Neural progenitor cell (in vitro differentiated cells): Measurements from ENCODE around the gene CALHM2. TPM values are rescaled to one million over a fixed set of nuclear protein-coding genes. Genes with fewer than 3 reads are reported as not detected.
A peak's percentile ranks its signal among the peaks of the same experiment; 100 is the strongest.

Experiments
- DNase-seq: peaks from one replicate; pipeline ENCODE4 v3.0.0-alpha.2; 2016; ENCODE audit warnings: low spot score
- H2AFZ ChIP-seq: fragments of 200-600 bp; sonication (generic); replicated peaks from 2 replicates; pipeline ENCODE4 v1.6.1; 2016; ENCODE audit warnings: antibody characterized with exemption
- H3F3A ChIP-seq: fragments of 200-600 bp; sonication (generic); 2 replicates; pipeline ENCODE4 v1.6.1; 2016; ENCODE audit warnings: antibody characterized with exemption, low read depth
- H3K27ac ChIP-seq: fragments of 200-600 bp; sonication (generic); 2 replicates; pipeline ENCODE4 v1.5.1; 2016; ENCODE audit warnings: mild to moderate bottlenecking
- H3K27me3 ChIP-seq: fragments of 200-600 bp; sonication (generic); 2 replicates; pipeline ENCODE4 v1.6.1; 2016; ENCODE audit warnings: mild to moderate bottlenecking, moderate library complexity
- H3K36me3 ChIP-seq: fragments of 200-600 bp; sonication (generic); 2 replicates; pipeline ENCODE4 v1.5.1; 2016
- H3K4me1 ChIP-seq: fragments of 200-600 bp; sonication (generic); 2 replicates; pipeline ENCODE4 v1.6.1; 2016; ENCODE audit warnings: mixed run types
- H3K4me2 ChIP-seq: fragments of 200-600 bp; sonication (generic); 2 replicates; pipeline ENCODE4 v1.6.1; 2016
- H3K4me3 ChIP-seq: fragments of 200-600 bp; sonication (generic); 2 replicates; pipeline ENCODE4 v1.5.1; 2016
- H3K79me2 ChIP-seq: fragments of 200-600 bp; sonication (generic); 2 replicates; pipeline ENCODE4 v1.6.1; 2016; ENCODE audit warnings: low read depth
- H3K9ac ChIP-seq: fragments of 200-600 bp; sonication (generic); 2 replicates; pipeline ENCODE4 v1.6.1; 2016
- H3K9me3 ChIP-seq: fragments of 200-600 bp; sonication (generic); 2 replicates; pipeline ENCODE4 v1.5.1; 2016; ENCODE audit warnings: low read depth
- H4K20me1 ChIP-seq: fragments of 200-600 bp; sonication (generic); 2 replicates; pipeline ENCODE4 v1.6.1; 2016; ENCODE audit warnings: low read depth
- H3K27ac Mint-ChIP-seq: 3 replicates; pipeline ENCODE4 v1.8.0; 2021; ENCODE audit warnings: mixed read lengths
- H3K27me3 Mint-ChIP-seq: 2 replicates; pipeline ENCODE4 v1.8.0; 2022; ENCODE audit warnings: low read depth, mild to moderate bottlenecking, inconsistent platforms, moderate library complexity, mixed read lengths; ENCODE audit not compliant: insufficient read depth
- H3K36me3 Mint-ChIP-seq: 3 replicates; pipeline ENCODE4 v1.8.0; 2021; ENCODE audit warnings: mixed read lengths
- H3K4me1 Mint-ChIP-seq: 3 replicates; pipeline ENCODE4 v1.8.0; 2021; ENCODE audit warnings: mixed read lengths
- H3K4me3 Mint-ChIP-seq: 3 replicates; pipeline ENCODE4 v1.8.0; 2021; ENCODE audit warnings: mild to moderate bottlenecking, moderate library complexity, mixed read lengths
- H3K9me3 Mint-ChIP-seq: 3 replicates; pipeline ENCODE4 v1.8.0; 2020; ENCODE audit warnings: mixed read lengths
- CTCF ChIP-seq: fragments of 200-600 bp; sonication (generic); IDR thresholded peaks from 2 replicates; pipeline ENCODE4 v1.5.1; 2017; ENCODE audit warnings: antibody characterized with exemption, mild to moderate bottlenecking
- EZH2 ChIP-seq: fragments of 200-600 bp; sonication (generic); IDR thresholded peaks from 2 replicates; pipeline ENCODE4 v1.6.1; 2017; ENCODE audit warnings: antibody characterized with exemption, mild to moderate bottlenecking, moderate library complexity
- EZH2phosphoT487 ChIP-seq: fragments of 200-600 bp; sonication (generic); IDR thresholded peaks from 2 replicates; pipeline ENCODE4 v1.6.1; 2017; ENCODE audit warnings: antibody characterized with exemption
- total RNA-seq: library from RNA; depleted of rRNA; stranded (reverse); fragments of >200 nt; gene quantifications from 2 replicates; pipeline ENCODE4 v1.2.3, GENCODE V29; 2015; ENCODE audit warnings: low replicate concordance

Gene CALHM2
- total RNA-seq, 1 donor from 2014 or later: not detected

- Histone ChIP-seq H3K36me3 (no peaks in the 10 kb centered on the region), H3K4me2 (no peak overlapping the region), H3K27me3 (no peaks in the 10 kb centered on the region), H4K20me1 (no peaks in the 10 kb centered on the region), H3K4me3 (no peak overlapping the region), H3K4me1 (no peaks in the 10 kb centered on the region), H3K9ac (no peak overlapping the region), H2AFZ (peak overlapping the region; percentile 42), H3K9me3 (no peaks in the 10 kb centered on the region), H3F3A (peaks cover 2% of the 10 kb centered on the region), H3K79me2 (no peaks in the 10 kb centered on the region), H3K27ac (no peak overlapping the region)
- Mint-ChIP-seq H3K27me3 (peaks cover 3% of the 10 kb centered on the region), H3K4me1 (peaks cover 9% of the 10 kb centered on the region), H3K4me3 (no peak overlapping the region), H3K27ac (peak overlapping the region; percentile 26), H3K9me3 (no peaks in the 10 kb centered on the region), H3K36me3 (no peaks in the 10 kb centered on the region)
- no peak for DNase-seq
- TF ChIP-seq CTCF (no peak), EZH2phosphoT487 (no peak), EZH2 (no peak)
Observed at GRCh38 chr10:103470761-103471653, 18.8 kb upstream of the CALHM2 start.

- no peaks in the 10 kb centered on the region for H3K9me3 ChIP-seq
- H3K9me3 Mint-ChIP-seq: no peaks in the 10 kb centered on the region
- no peak overlapping the region for H3K4me3 ChIP-seq
- H3K36me3 Mint-ChIP-seq: no peaks in the 10 kb centered on the region
- no peaks in the 10 kb centered on the region for H3K79me2 ChIP-seq
- H3K27ac Mint-ChIP-seq: no peak overlapping the region
- no peaks in the 10 kb centered on the region for H3K4me1 ChIP-seq
- TF ChIP-seq CTCF (no peak), EZH2 (no peak), EZH2phosphoT487 (no peak)
- H3K9ac ChIP-seq: no peak overlapping the region
- H4K20me1 ChIP-seq: no peaks in the 10 kb centered on the region
- no peak overlapping the region for H3K27ac ChIP-seq
- H3K4me3 Mint-ChIP-seq: no peak overlapping the region
- H3F3A ChIP-seq: no peaks in the 10 kb centered on the region
- H3K4me1 Mint-ChIP-seq: peaks cover 9% of the 10 kb centered on the region
- H3K36me3 ChIP-seq: no peaks in the 10 kb centered on the region
- H3K27me3 ChIP-seq: no peaks in the 10 kb centered on the region
- H2AFZ ChIP-seq: no peak overlapping the region
- DNase-seq: no peak
- H3K27me3 Mint-ChIP-seq: peaks cover 3% of the 10 kb centered on the region
- H3K4me2 ChIP-seq: no peak overlapping the region
Observed at GRCh38 chr10:103469201-103469600, 17.0 kb upstream of the CALHM2 start.

GRCh38 chr10:103467406-103467805, 15.2 kb upstream of the CALHM2 start:
- DNase-seq: no peak
- Histone ChIP-seq H4K20me1 (no peaks in the 10 kb centered on the region), H3K27ac (no peak overlapping the region), H3K9me3 (no peaks in the 10 kb centered on the region), H3K27me3 (no peaks in the 10 kb centered on the region), H3K36me3 (no peaks in the 10 kb centered on the region), H3K79me2 (no peaks in the 10 kb centered on the region), H3K9ac (no peak overlapping the region), H3K4me2 (no peak overlapping the region), H3K4me3 (no peak overlapping the region), H3F3A (no peaks in the 10 kb centered on the region), H2AFZ (no peak overlapping the region), H3K4me1 (no peaks in the 10 kb centered on the region)
- Mint-ChIP-seq H3K27me3 (peaks cover 6% of the 10 kb centered on the region), H3K4me1 (peaks cover 9% of the 10 kb centered on the region), H3K4me3 (no peak overlapping the region), H3K27ac (no peak overlapping the region), H3K36me3 (no peaks in the 10 kb centered on the region), H3K9me3 (no peaks in the 10 kb centered on the region)
- TF ChIP-seq EZH2phosphoT487 (no peak), EZH2 (no peak), CTCF (no peak)
